GM23248 (cell line): ENCODE results near the gene SLC25A10.

Experiments used
- EZH2 ChIP-seq: fragments of 200-600 bp; sonication (generic); IDR thresholded peaks from 2 replicates; pipeline ENCODE4 v1.6.1; 2018; ENCODE audit warnings: antibody characterized with exemption, mild to moderate bottlenecking; ENCODE audit not compliant: insufficient read depth, poor library complexity, severe bottlenecking
- EZH2phosphoT487 ChIP-seq: fragments of 200-600 bp; sonication (generic); IDR thresholded peaks from 2 replicates; pipeline ENCODE4 v1.6.1; 2018; ENCODE audit warnings: antibody characterized with exemption, moderate library complexity, mild to moderate bottlenecking, low read depth; ENCODE audit not compliant: insufficient read depth

DNA sequence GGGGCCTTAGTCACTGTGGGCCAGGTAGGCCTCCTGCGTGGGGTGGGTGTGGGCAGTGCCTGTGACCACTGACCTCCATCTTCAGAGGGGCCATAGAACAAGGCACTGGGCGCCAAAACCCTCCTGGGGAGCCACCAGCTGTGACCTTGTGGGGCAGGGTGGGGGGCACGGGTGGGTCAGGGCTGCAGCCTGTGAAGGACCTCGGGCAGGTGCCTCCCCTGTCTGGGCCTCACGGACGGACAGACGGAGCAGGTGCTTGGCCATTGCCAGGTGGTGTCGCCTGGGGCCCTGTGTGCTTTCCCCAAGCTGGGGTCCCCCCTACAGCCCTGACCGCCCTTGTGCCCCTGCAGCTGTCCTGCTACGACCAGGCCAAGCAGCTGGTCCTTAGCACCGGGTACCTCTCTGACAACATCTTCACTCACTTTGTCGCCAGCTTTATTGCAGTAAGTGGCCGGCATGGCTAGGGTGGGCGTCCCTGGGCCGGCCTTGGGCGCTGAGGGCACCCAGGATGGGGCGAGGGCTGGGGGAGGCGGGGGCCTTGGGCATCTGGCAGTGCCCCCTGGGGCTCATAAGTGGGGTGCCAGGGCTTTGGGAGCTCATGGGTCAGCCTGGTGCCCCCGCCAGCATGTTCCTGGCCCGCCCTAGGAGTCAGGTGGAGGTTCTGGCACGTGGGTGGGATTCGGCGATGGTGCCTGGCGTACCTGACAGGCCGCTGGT lies 5.1 kb downstream of the SLC25A10 start:
- no peak for TF ChIP-seq EZH2phosphoT487
- TF ChIP-seq EZH2 = no peak
